ENCODE measurements around the gene ITFG1. TPM values are rescaled to one million over a fixed set of nuclear protein-coding genes. Genes with fewer than 3 reads are reported as not detected.
"Not testable (repeated sequence)": the region's sequence is repeated elsewhere in the genome, so short reads cannot be mapped to it uniquely, and the experiment has no call there.

The ITFG1 gene
- polyA plus RNA-seq, 4 donors, result 94.0 to 142 (median 104) TPM

DNA sequence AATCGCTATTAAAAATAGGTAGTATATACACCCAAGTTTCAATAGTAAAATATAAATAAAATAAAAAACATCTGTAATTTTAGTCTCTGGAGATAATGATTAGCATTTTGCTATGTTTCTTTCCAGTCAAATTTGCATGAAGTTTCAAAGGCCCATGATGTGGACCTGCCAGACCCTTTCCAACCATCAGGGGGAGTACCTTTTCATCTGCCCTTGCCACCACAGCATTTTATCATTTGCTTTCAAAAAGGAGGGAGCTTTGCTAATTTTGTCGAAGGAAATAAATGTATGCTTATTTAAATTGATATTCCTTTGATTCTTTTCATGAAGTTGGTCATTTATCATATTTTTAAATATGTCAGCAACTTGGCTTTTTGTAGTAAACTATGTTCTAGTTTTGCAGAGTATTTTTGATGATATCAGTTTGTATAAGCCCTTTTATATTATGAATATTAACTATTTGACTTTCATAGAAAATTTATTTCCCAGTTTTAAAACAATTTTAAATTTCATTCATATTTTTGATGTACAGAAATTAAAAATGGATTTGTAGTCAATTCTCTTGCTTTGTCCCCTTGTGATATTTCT, 201.9 kb downstream of the ITFG1 start:
- no peak for DNase-seq (ENCODE audit: low read depth in 4 of 4, low spot score in 2 of 4)

DNA sequence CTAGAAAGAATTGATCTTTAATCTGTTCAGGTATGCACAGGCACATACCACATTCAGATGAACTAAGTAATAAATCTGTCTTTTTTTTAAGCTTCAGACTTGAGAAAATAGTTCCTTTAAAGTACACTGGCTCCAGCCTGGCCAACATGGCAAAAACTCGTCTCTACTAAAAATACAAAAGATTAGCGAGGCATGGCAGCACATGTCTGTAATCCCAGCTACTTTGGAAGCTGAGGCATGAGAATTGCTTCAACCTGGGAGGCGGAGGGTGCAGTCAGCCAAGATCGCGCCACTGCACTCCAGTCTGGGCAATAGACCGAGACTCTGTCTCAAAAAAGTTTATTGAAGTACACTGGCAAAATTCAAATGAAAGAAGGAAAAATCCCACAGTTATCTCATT, 206.1 kb downstream of the ITFG1 start:
- no peak for DNase-seq (ENCODE audit: low read depth in 4 of 4, low spot score in 2 of 4)

DNA sequence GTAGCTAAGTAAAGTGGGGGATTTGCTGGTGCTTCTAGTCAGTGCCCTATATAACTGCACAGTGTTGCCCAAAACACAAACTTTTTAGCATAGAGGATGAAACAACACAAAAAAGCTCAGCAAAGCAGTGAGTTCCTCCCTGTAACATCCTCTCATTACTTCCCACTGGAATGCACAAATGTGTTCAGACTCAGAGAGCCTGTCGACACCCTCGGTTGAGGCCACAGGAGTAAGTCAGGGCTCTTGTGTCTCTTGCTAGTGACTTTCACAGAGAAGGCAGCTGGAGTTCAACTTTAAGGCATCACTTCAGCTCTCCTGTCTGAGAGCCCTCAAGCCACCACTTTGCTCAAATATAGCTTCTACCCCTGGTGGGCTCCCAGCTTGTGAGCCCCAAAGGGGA, 209.9 kb downstream of the ITFG1 start:
- DNase-seq (ENCODE audit: low read depth in 4 of 4, low spot score in 2 of 4), result no peak

DNA sequence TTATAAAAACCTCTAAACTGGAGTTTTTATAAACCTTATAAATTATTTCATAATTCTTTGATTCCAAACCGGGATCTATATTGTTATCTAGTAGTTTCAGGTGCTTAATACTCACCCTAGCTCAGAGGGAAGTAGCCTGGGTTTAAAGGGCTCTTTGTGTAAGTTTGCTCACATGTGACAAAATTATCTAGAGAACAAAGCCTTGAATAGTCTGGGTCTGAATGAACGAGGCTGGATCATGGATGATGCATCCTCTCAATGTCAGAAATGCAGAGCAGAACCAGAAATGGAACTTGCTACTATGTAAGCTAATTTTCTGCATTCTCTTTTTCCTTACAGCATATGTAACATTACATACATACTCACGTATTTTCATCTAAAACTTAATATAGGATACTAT, 213.2 kb downstream of the ITFG1 start:
- DNase-seq (ENCODE audit: low read depth in 4 of 4, low spot score in 2 of 4), result no peak

DNA sequence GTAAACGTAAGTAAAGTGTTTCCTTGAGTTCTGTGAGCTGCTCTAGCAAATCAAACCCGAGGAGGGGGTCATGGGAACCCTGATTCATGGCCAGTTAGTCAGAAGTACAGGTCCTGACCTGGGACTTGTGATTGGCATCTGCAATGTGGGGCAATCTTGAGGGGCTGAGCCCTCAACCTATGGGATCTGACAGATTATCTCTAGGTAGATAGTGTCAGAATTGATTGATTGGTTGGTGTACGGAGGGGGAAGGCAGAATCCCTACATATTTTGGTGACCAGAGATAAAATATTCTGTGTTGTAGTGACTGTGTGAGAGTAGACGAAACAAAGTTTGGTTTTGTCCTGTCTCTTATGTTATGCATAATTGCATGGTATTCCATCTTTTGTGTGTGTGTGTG, 216.7 kb downstream of the ITFG1 start:
- no peak for DNase-seq (ENCODE audit: low read depth in 4 of 4, low spot score in 2 of 4)

DNA sequence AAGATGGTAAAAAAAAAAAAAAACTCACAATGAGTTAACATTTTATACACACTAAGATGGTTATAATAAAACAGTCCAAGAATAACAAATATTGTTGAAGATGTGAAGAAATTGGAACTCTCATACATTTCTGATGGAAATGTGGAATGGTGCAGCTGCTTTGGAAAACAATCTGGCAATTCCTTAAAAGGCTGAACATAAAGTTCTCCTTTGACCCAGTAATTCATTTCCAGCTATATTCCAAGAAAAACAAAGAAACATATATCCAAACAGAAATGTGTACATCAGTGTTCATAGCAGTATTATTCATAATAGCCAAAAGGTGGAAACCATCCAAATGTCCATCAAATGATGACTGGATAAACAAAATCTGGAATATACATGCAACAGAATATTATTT, 219.8 kb downstream of the ITFG1 start:
- no peak for DNase-seq (ENCODE audit: low read depth in 4 of 4, low spot score in 2 of 4)

DNA sequence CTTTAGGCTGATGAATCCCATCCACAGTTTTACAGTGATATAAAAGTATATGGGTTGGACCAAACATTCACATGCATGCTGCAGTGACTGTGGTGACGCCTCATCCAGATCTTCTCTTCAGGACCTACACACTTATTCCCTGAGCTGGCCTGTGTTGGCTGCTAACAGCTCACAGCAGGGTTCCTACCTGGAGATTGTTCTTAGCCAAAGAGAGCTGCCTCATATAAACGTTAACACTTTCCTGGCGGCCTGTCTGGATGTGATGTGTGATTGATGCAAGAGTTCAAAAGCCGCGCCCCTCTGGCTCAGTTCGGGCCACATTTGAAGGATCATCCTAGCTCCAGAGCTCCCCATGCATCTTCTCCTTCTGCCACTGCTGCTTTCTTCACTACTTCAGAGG, 224.1 kb downstream of the ITFG1 start:
- no peak for DNase-seq (ENCODE audit: low read depth in 4 of 4, low spot score in 2 of 4)

DNA sequence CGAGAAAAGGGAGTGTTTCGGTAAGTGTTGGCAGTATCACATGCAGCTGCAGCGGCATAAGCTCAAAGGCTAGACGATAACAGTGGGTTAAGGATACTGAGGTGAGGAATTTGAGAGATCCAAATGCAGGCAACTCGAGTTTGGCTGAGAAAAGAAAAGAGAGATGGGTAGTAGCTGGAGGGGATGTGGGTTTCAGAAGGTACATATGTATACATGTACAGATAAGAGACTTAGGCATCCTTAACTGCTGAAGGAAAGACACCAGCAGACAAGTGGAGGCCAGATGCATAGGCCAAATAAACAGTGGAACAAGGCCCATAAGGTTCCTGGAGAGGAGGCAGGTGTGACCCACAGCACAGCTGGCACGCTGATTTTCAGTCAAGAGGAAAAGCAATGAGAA, 230.6 kb downstream of the ITFG1 start:
- no peak for DNase-seq (ENCODE audit: low read depth in 4 of 4, low spot score in 2 of 4)

DNA sequence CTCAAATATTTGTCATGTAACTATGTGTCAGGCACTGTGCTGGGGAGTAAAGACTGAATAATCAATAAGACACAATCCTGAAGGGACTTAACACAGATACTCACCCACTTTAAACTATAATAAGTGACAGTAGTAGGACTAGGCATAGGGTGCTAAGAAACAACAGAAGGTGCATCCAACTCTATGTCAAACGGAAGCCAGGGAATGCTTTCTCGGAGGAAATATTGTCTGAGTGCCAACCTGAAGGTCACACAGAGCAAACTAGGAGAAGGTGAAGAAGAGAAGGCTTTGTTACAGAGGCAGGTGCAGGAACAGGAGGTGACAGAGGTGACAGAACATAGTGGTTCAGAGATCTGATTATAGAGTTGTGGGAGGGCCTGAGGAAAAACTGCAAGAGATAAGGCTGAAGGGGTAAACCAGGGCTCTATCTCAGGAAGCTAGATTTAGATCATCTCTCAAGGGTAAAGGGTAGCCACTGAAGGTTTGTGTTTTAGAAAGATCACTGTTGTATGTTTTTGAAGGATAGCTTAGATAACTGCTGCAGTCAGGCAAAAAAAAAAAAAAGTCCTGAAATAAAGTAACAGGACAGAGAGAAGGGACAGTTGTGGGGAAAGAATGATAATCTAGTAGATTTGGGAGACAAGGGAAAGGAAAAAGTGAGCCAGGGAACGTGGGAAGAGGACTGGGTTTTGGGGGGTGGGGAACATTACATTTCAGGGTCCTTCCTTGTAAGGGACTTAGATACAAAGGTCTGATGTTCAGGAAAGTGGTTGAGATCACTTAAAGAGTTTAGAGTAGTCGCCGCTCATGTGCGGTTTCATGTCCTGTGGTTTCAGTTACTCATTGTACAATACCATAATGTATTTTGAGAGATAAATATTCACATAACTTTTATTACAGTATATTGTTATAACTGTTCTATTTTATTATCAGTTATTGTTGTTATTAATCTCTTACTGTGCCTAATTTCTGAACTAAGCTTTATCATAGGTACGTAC, 231.5 kb downstream of the ITFG1 start:
- DNase-seq (ENCODE audit: low read depth in 4 of 4, low spot score in 2 of 4), result no peak

DNA sequence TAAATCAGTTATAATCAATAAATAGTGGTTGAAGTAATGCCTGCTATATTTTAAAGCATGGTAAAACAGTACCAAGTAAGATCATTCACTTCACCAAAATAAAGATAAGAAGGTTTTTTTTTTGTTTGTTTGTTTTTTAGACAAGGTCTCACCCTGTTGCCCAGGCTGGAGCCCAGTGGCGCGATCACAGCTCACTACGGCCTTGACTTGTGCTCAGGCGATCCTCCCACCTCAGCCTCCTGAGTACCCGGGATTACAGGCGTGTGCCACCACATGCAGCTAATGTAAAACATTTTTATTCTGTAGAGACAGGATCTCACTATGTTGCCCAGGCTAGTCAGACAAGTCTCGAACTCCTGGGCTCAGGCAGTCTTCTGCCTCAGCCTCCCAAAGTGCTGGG, 232.6 kb downstream of the ITFG1 start:
- no peak for DNase-seq (ENCODE audit: low read depth in 4 of 4, low spot score in 2 of 4)

DNA sequence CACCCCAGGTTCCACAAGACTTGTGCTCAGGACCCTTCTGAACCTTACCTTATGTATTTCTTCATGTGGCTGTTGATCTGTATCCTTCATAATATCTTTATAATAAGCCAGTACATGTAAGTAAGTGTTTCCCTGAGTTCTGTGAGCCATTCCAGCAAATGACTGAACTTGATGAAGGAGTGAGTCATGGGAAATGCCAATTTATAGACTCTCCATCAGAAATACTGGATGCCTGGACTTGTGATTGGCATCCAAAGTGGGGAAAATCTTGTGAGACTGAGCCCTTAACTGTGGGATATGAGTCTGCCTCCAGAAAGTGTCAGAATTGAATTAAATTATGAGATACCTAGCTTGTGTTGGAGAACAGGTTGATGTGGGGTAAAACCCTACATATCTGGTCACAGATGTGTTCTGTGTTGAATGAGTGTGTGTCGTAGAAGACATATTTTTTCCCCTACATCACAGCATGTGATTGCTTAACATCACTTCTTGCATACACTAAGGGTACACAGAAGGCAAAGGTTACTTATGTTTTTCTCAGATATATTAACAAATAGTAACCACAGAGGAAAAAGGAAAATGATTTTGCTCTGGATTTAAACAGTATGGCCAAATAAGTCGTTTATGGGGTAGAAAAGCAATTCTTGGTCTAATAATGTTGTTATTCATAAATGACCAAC, 247.0 kb downstream of the ITFG1 start:
- DNase-seq (ENCODE audit: low read depth in 4 of 4, low spot score in 2 of 4), result no peak

GRCh38 chr16:47211218-47211617, 249.6 kb downstream of the ITFG1 start:
- DNase-seq (ENCODE audit: low read depth in 4 of 4, low spot score in 2 of 4), result no peak

GRCh38 chr16:47204736-47205504, 255.9 kb downstream of the ITFG1 start:
- DNase-seq (ENCODE audit: low read depth in 4 of 4, low spot score in 2 of 4), result no peak

DNA sequence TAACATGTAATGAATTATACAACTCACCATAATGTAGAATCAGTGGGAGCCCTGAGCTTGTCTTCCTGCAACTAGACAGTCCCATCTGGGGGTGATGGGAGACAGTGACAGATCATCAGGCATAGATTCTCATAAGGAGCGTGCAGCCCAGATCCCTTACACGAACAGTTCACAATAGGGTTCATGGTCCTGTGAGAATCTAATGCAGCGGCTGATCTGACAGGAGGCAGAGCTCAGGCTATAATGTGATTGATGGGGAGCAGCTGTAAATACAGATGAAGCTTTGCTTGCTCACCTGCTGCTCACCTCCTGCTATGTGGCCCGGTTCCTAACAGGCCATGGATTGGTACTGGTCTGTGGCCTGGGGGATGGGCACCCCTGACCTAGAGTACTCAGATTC, 257.4 kb downstream of the ITFG1 start:
- DNase-seq (ENCODE audit: low read depth in 4 of 4, low spot score in 2 of 4), result not testable (repeated sequence)

GRCh38 chr16:47198180-47198575, 262.7 kb downstream of the ITFG1 start:
- DNase-seq (ENCODE audit: low read depth in 4 of 4, low spot score in 2 of 4), result no peak

DNA sequence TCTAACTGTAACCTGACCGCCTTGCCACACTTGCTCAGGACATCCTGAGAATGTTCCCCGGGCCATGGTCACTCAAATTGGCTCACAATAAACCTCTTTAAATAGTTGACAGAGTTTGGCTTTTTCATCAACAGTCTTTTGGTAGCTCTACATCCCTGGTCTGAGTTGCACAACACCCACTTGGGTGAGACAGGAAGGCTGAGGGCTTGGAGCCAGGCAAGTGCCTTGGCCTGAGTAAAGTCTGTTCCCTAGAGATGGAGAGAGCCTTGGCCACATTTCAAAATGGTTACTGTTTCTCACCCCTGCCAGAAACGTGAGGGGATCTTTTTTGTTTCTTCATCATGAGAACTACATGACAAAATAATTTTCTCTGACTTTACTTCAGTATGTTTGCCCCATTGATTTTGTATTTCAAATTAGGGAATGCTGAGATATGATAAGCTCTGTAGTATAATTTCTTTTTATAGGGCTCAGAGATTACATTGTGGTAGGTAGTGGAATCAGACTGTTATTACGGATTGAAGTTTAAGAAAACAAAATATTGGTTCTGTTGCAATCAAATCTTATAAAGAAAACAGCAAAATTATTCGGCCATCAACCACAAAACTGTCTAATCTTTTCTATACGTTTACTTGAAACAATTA, 263.2 kb downstream of the ITFG1 start:
- no peak for DNase-seq (ENCODE audit: low read depth in 4 of 4, low spot score in 2 of 4)

DNA sequence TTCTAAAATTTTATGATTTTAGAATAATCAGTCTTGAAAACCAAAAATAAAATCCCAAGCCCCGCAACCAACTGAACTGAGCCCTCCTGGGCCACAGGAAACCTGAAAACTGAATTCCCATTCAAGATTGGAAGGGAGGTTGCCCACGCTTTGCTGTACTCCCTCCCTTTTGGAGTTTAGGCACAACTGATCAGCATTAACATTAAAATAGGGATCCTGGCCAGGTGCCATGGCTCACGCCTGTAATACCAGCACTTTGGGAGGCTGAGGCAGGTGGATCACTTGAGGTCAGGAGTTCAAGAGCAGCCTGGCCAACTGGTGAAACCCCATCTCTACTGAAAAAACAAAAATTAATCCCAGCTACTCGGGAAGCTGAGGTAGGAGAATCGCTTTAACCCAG, 264.4 kb downstream of the ITFG1 start:
- no peak for DNase-seq (ENCODE audit: low read depth in 4 of 4, low spot score in 2 of 4)

DNA sequence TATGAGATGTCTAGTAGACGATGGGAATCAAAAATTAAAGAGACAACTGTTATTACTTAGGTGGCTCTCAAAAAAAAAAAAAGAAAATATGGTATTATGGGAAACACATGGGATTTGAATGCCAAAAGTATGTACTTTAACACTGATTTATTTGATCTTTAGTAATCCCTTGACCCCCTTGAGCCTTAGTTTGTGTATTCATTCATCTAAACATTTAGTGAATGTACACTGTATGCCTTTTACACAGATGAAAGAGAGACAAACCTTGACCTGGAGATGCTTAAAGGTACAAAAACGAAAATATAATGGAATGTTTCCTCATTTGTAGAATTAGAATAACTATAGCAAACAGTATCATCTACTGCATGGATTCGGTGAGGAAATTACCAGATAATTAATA, 278.5 kb downstream of the ITFG1 start:
- no peak for DNase-seq (ENCODE audit: low read depth in 4 of 4, low spot score in 2 of 4)

- not testable (repeated sequence) for DNase-seq (ENCODE audit: low read depth in 4 of 4, low spot score in 2 of 4)
Measured at GRCh38 chr16:47181066-47181465, 279.8 kb downstream of the ITFG1 start.

- DNase-seq (ENCODE audit: low read depth in 4 of 4, low spot score in 2 of 4), result no peak
Measured at GRCh38 chr16:47180073-47180472, 280.8 kb downstream of the ITFG1 start.
